ENCODE measurements around the gene TMCC1. TPM values are rescaled to one million over a fixed set of nuclear protein-coding genes. Genes with fewer than 3 reads are reported as not detected.

The TMCC1 gene
- polyA plus RNA-seq, 1 of the 3 experiments (the other 2 are of a cell fraction), result 7.2 TPM

- H2AFZ ChIP-seq (ENCODE audit: low read depth), result no peak overlapping the region
- POLR2A ChIA-PET, result no interaction called here
- peak overlapping the region in 1 of 2 experiments; percentile 30; a peak in 1 of 4 replicates for H3K4me3 ChIP-seq (ENCODE audit: low read depth in 2 of 2, low read length in 1 of 2)
- no peak overlapping the region for H3K4me2 ChIP-seq
- WGBS (ENCODE audit: low lambda C conversion rate), result 17% methylated on average over 6 of the region's 7 CpGs
- no peaks in the 10 kb centered on the region for H3F3A ChIP-seq (replicated peaks; ENCODE audit: insufficient read depth)
- no peaks in the 10 kb centered on the region for H4K20me1 ChIP-seq (ENCODE audit: insufficient read depth)
- no peaks in the 10 kb centered on the region for H3K4me1 ChIP-seq (ENCODE audit: control insufficient read depth in 1 of 2, insufficient read depth in 2 of 2, low read depth in 1 of 2, low read length in 1 of 2)
- no peaks in the 10 kb centered on the region for H3K36me3 ChIP-seq (replicated peaks in 1 of 2; ENCODE audit: control insufficient read depth in 1 of 2, insufficient read depth in 2 of 2, low read length in 1 of 2)
- no peaks in the 10 kb centered on the region for H3K9me2 ChIP-seq
- no peaks in the 10 kb centered on the region for H3K79me2 ChIP-seq (ENCODE audit: insufficient read depth)
- H3K9me3 ChIP-seq, result no peaks in the 10 kb centered on the region
- no peaks in the 10 kb centered on the region; the same call in 1 of the 2 replicates for H3K27me3 ChIP-seq (ENCODE audit: insufficient read depth)
- CTCF ChIA-PET, result interaction anchor here (0.5 to 11.8 kb wide), 67 partner anchors 8 to 758 kb away, joined by 3 to 146 read pairs (median 4); partner anchors contain the start of gene TRH
- peak; percentile 86 for DNase-seq
- peak; percentile 73 for TF ChIP-seq CTCF (IDR thresholded peaks at IDR 0.05)
- peak; percentile 85 for TF ChIP-seq SMC3 (IDR thresholded peaks at IDR 0.05; ENCODE audit: low read depth, low read length)
- no peak for TF ChIP-seq FOXM1 (IDR thresholded peaks at IDR 0.05; ENCODE audit: low read depth)
- TF ChIP-seq RAD21 (IDR thresholded peaks at IDR 0.05; ENCODE audit: low read length), result peak; percentile 92
- H3K27ac ChIP-seq (ENCODE audit: low read depth in 2 of 2, low read length in 1 of 2), result no peak overlapping the region
- no peak overlapping the region for H3K9ac ChIP-seq
These were observed 48.8 kb upstream of the TMCC1 start for GRCh38 chr3:129942296-129942695.

GRCh38 chr3:129940086-129940485 is 46.6 kb upstream of the TMCC1 start:
- Histone ChIP-seq H3K27me3 (ENCODE audit: insufficient read depth) (no peaks in the 10 kb centered on the region; the same call in 1 of the 2 replicates), H3K4me2 (no peak overlapping the region), H3K9me3 (no peaks in the 10 kb centered on the region), H3K79me2 (ENCODE audit: insufficient read depth) (no peaks in the 10 kb centered on the region), H3K4me1 (ENCODE audit: control insufficient read depth in 1 of 2, insufficient read depth in 2 of 2, low read depth in 1 of 2, low read length in 1 of 2) (no peaks in the 10 kb centered on the region; a peak in 1 of 4 replicates), H2AFZ (ENCODE audit: low read depth) (no peak overlapping the region), H3K36me3 (replicated peaks in 1 of 2; ENCODE audit: control insufficient read depth in 1 of 2, insufficient read depth in 2 of 2, low read length in 1 of 2) (no peaks in the 10 kb centered on the region), H4K20me1 (ENCODE audit: insufficient read depth) (no peaks in the 10 kb centered on the region), H3K4me3 (ENCODE audit: low read depth in 2 of 2, low read length in 1 of 2) (no peak overlapping the region), H3K27ac (ENCODE audit: low read depth in 2 of 2, low read length in 1 of 2) (no peak overlapping the region), H3K9ac (no peak overlapping the region), H3K9me2 (no peaks in the 10 kb centered on the region), H3F3A (replicated peaks; ENCODE audit: insufficient read depth) (no peaks in the 10 kb centered on the region)
- DNase-seq, result no peak
- POLR2A ChIA-PET, result no interaction called here
- CTCF ChIA-PET, result interaction anchor here (0.8 to 11.8 kb wide), 6 partner anchors 9 to 312 kb away, joined by 3 to 146 read pairs (median 16); no protein-coding TSS in a partner anchor
- 60% methylated on average over 3 of the region's 3 CpGs for WGBS (ENCODE audit: low lambda C conversion rate)
- TF ChIP-seq EZH2phosphoT487 (IDR thresholded peaks at IDR 0.05; ENCODE audit: borderline replicate concordance, low read depth) (no peak), FOXM1 (IDR thresholded peaks at IDR 0.05; ENCODE audit: low read depth) (no peak), REST (IDR thresholded peaks at IDR 0.05; ENCODE audit: low read depth, low read length) (no peak), TCF12 (IDR thresholded peaks at IDR 0.05) (no peak), GABPA (IDR thresholded peaks at IDR 0.05; ENCODE audit: low read depth) (no peak), NFIC (IDR thresholded peaks at IDR 0.05; ENCODE audit: borderline replicate concordance) (no peak), CHD2 (IDR thresholded peaks at IDR 0.05; ENCODE audit: low read length, partially characterized antibody) (no peak), TEAD4 (IDR thresholded peaks at IDR 0.05; ENCODE audit: borderline replicate concordance, insufficient read depth) (no peak), IRF3 (IDR thresholded peaks at IDR 0.05; ENCODE audit: low read depth, low read length) (no peak), MEF2A (IDR thresholded peaks at IDR 0.05; ENCODE audit: borderline replicate concordance, low read depth) (no peak), MAX (IDR thresholded peaks at IDR 0.05; ENCODE audit: low read depth) (no peak), JUND (IDR thresholded peaks at IDR 0.05) (no peak), FOXJ3 (CRISPR knock-in tag; IDR thresholded peaks at IDR 0.05) (no peak), EP300 (IDR thresholded peaks at IDR 0.05; ENCODE audit: borderline replicate concordance in 1 of 2, low read depth in 1 of 2, low read length in 1 of 2) (no peak), USF2 (IDR thresholded peaks at IDR 0.05; ENCODE audit: borderline replicate concordance, low read depth, low read length) (no peak), ELF1 (IDR thresholded peaks at IDR 0.05) (no peak)
